IMR-90 (cell line): Measurements from ENCODE around the gene AGO3. TPM values are rescaled to one million over a fixed set of nuclear protein-coding genes. Genes with fewer than 3 reads are reported as not detected.

Source experiments
- ATAC-seq: fragments of 200-7000 bp; cut with Tn5 transposase; 2 replicates; pipeline ENCODE4 v1.9.1; 2020; ENCODE audit warnings: low read depth, mild to moderate bottlenecking, moderate library complexity
- BruUV-seq: library from RNA; stranded (reverse); fragments of 400-500 nt; replicated peaks from 2 replicates; lab custom pipeline; 2021; lab: Mats Ljungman, UMichigan
- CTCF ChIA-PET: fragments of 300-600 bp; formaldehyde crosslinking; extraction: SDS; loops from one replicate; lab custom pipeline; 2021; ENCODE audit warnings: antibody characterized with exemption; lab: Yijun Ruan, JAX
- POLR2A ChIA-PET: fragments of 300-600 bp; sonication (Branson Sonifier 250); formaldehyde crosslinking; loops from one replicate; lab custom pipeline; 2022; ENCODE audit warnings: antibody characterized with exemption; ENCODE audit not compliant: unreplicated experiment; lab: Charles Lee
- DNase-seq: peaks from one replicate; pipeline ENCODE4 v3.0.0; 2013
- H2AFZ ChIP-seq: replicated peaks from 2 replicates; pipeline ENCODE3; 2013; ENCODE audit warnings: low read length, mild to moderate bottlenecking; ENCODE audit not compliant: poor library complexity
- H2AK5ac ChIP-seq: 2 replicates; pipeline ENCODE4 v1.6.1; 2013; ENCODE audit warnings: low read depth, low read length, inconsistent platforms
- H2AK9ac ChIP-seq: replicated peaks from 2 replicates; pipeline ENCODE3; 2013; ENCODE audit warnings: mild to moderate bottlenecking, low read depth, low read length, moderate library complexity; ENCODE audit not compliant: poor library complexity
- H2BK120ac ChIP-seq: 2 replicates; pipeline ENCODE4 v1.6.1; 2013; ENCODE audit warnings: low read depth, low read length, inconsistent platforms
- H2BK15ac ChIP-seq: 3 replicates; pipeline ENCODE4 v1.6.1; 2013; ENCODE audit warnings: low read depth, low read length, inconsistent platforms
- H2BK20ac ChIP-seq: 2 replicates; pipeline ENCODE4 v1.6.1; 2013; ENCODE audit warnings: low read depth, mild to moderate bottlenecking, inconsistent platforms, low read length, moderate library complexity
- H2BK5ac ChIP-seq: 2 replicates; pipeline ENCODE4 v1.6.1; 2013; ENCODE audit warnings: mild to moderate bottlenecking, low read depth, low read length, inconsistent platforms; ENCODE audit not compliant: poor library complexity, severe bottlenecking
- H3K14ac ChIP-seq: replicated peaks from 2 replicates; pipeline ENCODE4 v1.6.1; 2013; ENCODE audit warnings: low read depth, low read length, inconsistent platforms
- H3K18ac ChIP-seq: 2 replicates; pipeline ENCODE4 v1.6.1; 2013; ENCODE audit warnings: low read depth, low read length, control low read depth
- H3K23ac ChIP-seq: 2 replicates; pipeline ENCODE4 v1.6.1; 2013; ENCODE audit warnings: low read depth, low read length, inconsistent platforms
- H3K27ac ChIP-seq: 2 replicates; pipeline ENCODE4 v1.5.1; 2013; ENCODE audit warnings: mild to moderate bottlenecking, control low read depth, low read length; ENCODE audit not compliant: insufficient read depth
- H3K27me3 ChIP-seq: 2 replicates; pipeline ENCODE4 v1.6.1; 2013; ENCODE audit warnings: low read length; ENCODE audit not compliant: control insufficient read depth, insufficient read depth
- H3K36me3 ChIP-seq: 2 replicates; pipeline ENCODE4 v1.6.1; 2013; ENCODE audit warnings: low read length, mixed read lengths; ENCODE audit not compliant: control insufficient read depth, insufficient read depth
- H3K4ac ChIP-seq: 2 replicates; pipeline ENCODE4 v1.6.1; 2013; ENCODE audit warnings: low read depth, low read length, inconsistent platforms
- H3K4me1 ChIP-seq: 2 replicates; pipeline ENCODE4 v1.6.1; 2013; ENCODE audit warnings: low read length, mixed read lengths; ENCODE audit not compliant: control insufficient read depth, insufficient read depth
- H3K4me2 ChIP-seq: 2 replicates; pipeline ENCODE4 v1.6.1; 2013; ENCODE audit warnings: low read depth, mild to moderate bottlenecking, control low read depth, low read length, moderate library complexity
- H3K4me3 ChIP-seq: 2 replicates; pipeline ENCODE4 v1.5.1; 2013; ENCODE audit warnings: low read depth, mild to moderate bottlenecking, control low read depth, low read length, moderate library complexity; ENCODE audit not compliant: insufficient read depth
- H3K56ac ChIP-seq: 2 replicates; pipeline ENCODE4 v1.6.1; 2013; ENCODE audit warnings: low read length, inconsistent platforms; ENCODE audit not compliant: insufficient read depth; ENCODE audit errors: extremely low read depth
- H3K79me1 ChIP-seq, 2 experiments: 2 replicates each; pipeline ENCODE4 v1.6.1; 2013; ENCODE audit warnings: low read length in 2 of 2, inconsistent platforms in 1 of 2, low read depth in 1 of 2
- H3K9ac ChIP-seq: 2 replicates; pipeline ENCODE4 v1.6.1; 2013; ENCODE audit warnings: low read depth, low read length, control low read depth
- H3K9me1 ChIP-seq: 2 replicates; pipeline ENCODE4 v1.6.1; 2013; ENCODE audit warnings: low read length, inconsistent platforms; ENCODE audit not compliant: insufficient read depth
- H3K9me3 ChIP-seq: 2 replicates; pipeline ENCODE4 v1.6.1; 2013; ENCODE audit warnings: low read length; ENCODE audit not compliant: control insufficient read depth, insufficient read depth
- H4K20me1 ChIP-seq: 2 replicates; pipeline ENCODE4 v1.6.1; 2013; ENCODE audit warnings: low read length, inconsistent platforms; ENCODE audit not compliant: insufficient read depth
- H4K5ac ChIP-seq: 2 replicates; pipeline ENCODE4 v1.6.1; 2013; ENCODE audit warnings: mild to moderate bottlenecking, low read depth, low read length, control low read depth
- H4K8ac ChIP-seq, 2 experiments: 2 replicates each; pipeline ENCODE4 v1.6.1; 2013; ENCODE audit warnings: low read depth in 2 of 2, low read length in 2 of 2, control low read depth in 1 of 2, inconsistent platforms in 1 of 2
- H4K91ac ChIP-seq: 2 replicates; pipeline ENCODE4 v1.6.1; 2013; ENCODE audit warnings: low read depth, low read length, inconsistent platforms; ENCODE audit not compliant: insufficient read depth
- MAZ ChIP-seq: IDR thresholded peaks from 2 replicates; pipeline ENCODE4 v1.6.1; 2012; ENCODE audit warnings: low read depth, mild to moderate bottlenecking, low read length, improper control_type of control experiment, moderate library complexity, borderline replicate concordance
- NFE2L2 ChIP-seq: fragments of 150-350 bp; IDR thresholded peaks from 2 replicates; pipeline ENCODE4 v1.6.1; 2016; ENCODE audit warnings: low read depth, mild to moderate bottlenecking, low read length
- WGBS, 2 experiments: methylation state at CpG; one replicate each; pipeline versions ENCODE4 v1.1.5 to v1.1.7; 2013; ENCODE audit warnings: missing lambda C conversion rate in 2 of 2; ENCODE audit not compliant: insufficient read length in 1 of 2; ENCODE audit errors: extremely low coverage in 2 of 2; 5-methylcytosine and 5-hydroxymethylcytosine counted together
- dilution Hi-C: fragments of 300-500 bp; cut with HindIII; formaldehyde crosslinking; loops from one replicate; pipeline ENCODE4 v1.14.3; 2018; ENCODE audit warnings: low sequenced_read_pairs; ENCODE audit not compliant: unreplicated experiment
- in situ Hi-C: fragments of 300-500 bp; cut with MboI; formaldehyde crosslinking; loops from 3 replicates; pipeline ENCODE4 v1.14.3; 2019; ENCODE audit warnings: low sequenced_read_pairs, inconsistent platforms, mixed read lengths
- intact Hi-C: fragments of 100-400 bp; cut with micrococcal nuclease; formaldehyde crosslinking; loops from 2 replicates; pipeline ENCODE4 v1.10.0; 2022
- polyA plus RNA-seq, 3 experiments: library from polyadenylated mRNA; depleted of rRNA; stranded (reverse); fragments of >200 nt; gene quantifications; 2 replicates each; pipeline ENCODE4 v1.2.3, GENCODE V29; 2012; ENCODE audit warnings: low replicate concordance in 1 of 3
- total RNA-seq: library from RNA; depleted of rRNA; stranded (reverse); fragments of >200 nt; gene quantifications from 2 replicates; pipeline ENCODE4 v1.2.3, GENCODE V29; 2012

Gene AGO3
- total and polyA plus RNA-seq, 2 of the 4 experiments (the other 2 are of a cell fraction) = 8.9 to 25.6 TPM

DNA sequence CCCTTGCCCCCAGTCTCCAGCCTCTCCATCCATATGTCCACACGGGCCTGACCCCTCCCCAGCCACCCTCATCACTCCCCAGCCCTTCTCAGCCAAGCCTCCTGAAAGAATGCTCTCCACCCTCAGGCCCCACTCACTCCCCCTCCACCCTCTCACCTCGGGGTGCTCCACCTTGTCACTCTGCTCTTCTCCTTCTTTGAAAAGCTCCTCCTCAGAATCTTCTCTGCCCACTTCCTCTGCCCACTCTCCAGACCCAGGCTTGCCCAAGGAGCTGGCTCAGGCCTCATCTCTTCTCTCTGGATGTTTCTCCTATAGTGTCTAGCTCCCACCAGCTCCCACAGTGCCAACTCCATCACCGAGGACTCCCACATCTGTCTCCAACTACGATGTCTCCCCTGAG lies 180.2 kb downstream of the AGO3 start:
- intact Hi-C loops (no loop called here), dilution Hi-C loops (no loop called here), in situ Hi-C loops (loop anchor here (25.0 kb wide), 1 partner anchor 301 kb away; no protein-coding TSS in a partner anchor)
- H4K20me1 ChIP-seq = no peaks in the 10 kb centered on the region
- no peak overlapping the region for H2BK5ac ChIP-seq
- peaks cover 7% of the 10 kb centered on the region for H3K4me1 ChIP-seq
- no peak overlapping the region for H3K4me3 ChIP-seq
- H3K9me1 ChIP-seq = peaks cover 10% of the 10 kb centered on the region
- H3K4me2 ChIP-seq = no peak overlapping the region
- H2AFZ ChIP-seq = no peak overlapping the region
- H2BK20ac ChIP-seq = no peak overlapping the region
- H4K8ac ChIP-seq = no peak overlapping the region
- H3K36me3 ChIP-seq = no peaks in the 10 kb centered on the region
- CTCF ChIA-PET = interaction anchor here (1.0 kb wide), 1 partner anchor 23 kb away, joined by 4 read pairs; no protein-coding TSS in a partner anchor
- H2AK5ac ChIP-seq = 0 out of 2 replicates have a peak overlapping the region, but pooled peaks have one; percentile 39
- H3K79me1 ChIP-seq = no peaks in the 10 kb centered on the region
- H3K9me3 ChIP-seq = no peaks in the 10 kb centered on the region
- no peak overlapping the region for H4K91ac ChIP-seq
- POLR2A ChIA-PET = no interaction called here
- H3K9ac ChIP-seq = no peak overlapping the region
- H2BK120ac ChIP-seq = no peak overlapping the region
- H3K56ac ChIP-seq = no peak overlapping the region
- no peak overlapping the region for H3K4ac ChIP-seq
- no peak overlapping the region for H2AK9ac ChIP-seq
- no peak overlapping the region for H3K18ac ChIP-seq
- no TSS peak for BruUV-seq
- no peak overlapping the region for H4K5ac ChIP-seq
- H3K14ac ChIP-seq = no peak overlapping the region
- ATAC-seq (no peak), DNase-seq (no peak)
- no peak overlapping the region for H3K23ac ChIP-seq
- 70% methylated on average over 3 of the region's 4 CpGs; no CpG with 5 or more reads in 1 of the 2 experiments for WGBS, 2 experiments
- no peak for TF ChIP-seq NFE2L2
- TF ChIP-seq MAZ = no peak
- no peaks in the 10 kb centered on the region for H3K27me3 ChIP-seq
- H2BK15ac ChIP-seq = no peak overlapping the region
- no peak overlapping the region for H3K27ac ChIP-seq
